H9 (cell line): Measurements from ENCODE around the gene LRP1B. TPM values are rescaled to one million over a fixed set of nuclear protein-coding genes. Genes with fewer than 3 reads are reported as not detected.

Source experiments
- DNase-seq: peaks from one replicate; pipeline ENCODE4 v3.0.0-alpha.2; 2017
- H2AFZ ChIP-seq: one replicate; pipeline ENCODE4 v1.6.1; 2013; ENCODE audit warnings: mild to moderate bottlenecking, low read length, control low read depth, moderate library complexity
- H2AK5ac ChIP-seq: 2 replicates; pipeline ENCODE4 v1.6.1; 2013; ENCODE audit warnings: low read length, control low read depth, mixed read lengths; ENCODE audit not compliant: insufficient read length
- H2BK120ac ChIP-seq: one replicate; pipeline ENCODE4 v1.6.1; 2013; ENCODE audit warnings: low read depth, mild to moderate bottlenecking, low read length, control low read depth, inconsistent platforms; ENCODE audit not compliant: poor library complexity, severe bottlenecking
- H2BK12ac ChIP-seq: 2 replicates; pipeline ENCODE4 v1.6.1; 2013; ENCODE audit warnings: low read length, control low read depth, mixed read lengths, low read depth; ENCODE audit not compliant: insufficient read length
- H2BK15ac ChIP-seq: 2 replicates; pipeline ENCODE4 v1.6.1; 2013; ENCODE audit warnings: low read depth, low read length, control low read depth
- H2BK20ac ChIP-seq: one replicate; pipeline ENCODE4 v1.6.1; 2013; ENCODE audit warnings: low read depth, mild to moderate bottlenecking, low read length, control low read depth, inconsistent platforms; ENCODE audit not compliant: poor library complexity, severe bottlenecking
- H2BK5ac ChIP-seq: 2 replicates; pipeline ENCODE4 v1.6.1; 2013; ENCODE audit warnings: low read length, control low read depth, mixed read lengths; ENCODE audit not compliant: insufficient read length
- H3K14ac ChIP-seq: 2 replicates; pipeline ENCODE4 v1.6.1; 2013; ENCODE audit warnings: low read length, control low read depth; ENCODE audit not compliant: insufficient read depth
- H3K18ac ChIP-seq: 2 replicates; pipeline ENCODE4 v1.6.1; 2013; ENCODE audit warnings: low read depth, mild to moderate bottlenecking, mixed read lengths, low read length, control low read depth; ENCODE audit not compliant: insufficient read length
- H3K23ac ChIP-seq: 2 replicates; pipeline ENCODE4 v1.6.1; 2013; ENCODE audit warnings: low read length, control low read depth, mixed read lengths, low read depth; ENCODE audit not compliant: insufficient read length
- H3K23me2 ChIP-seq: 2 replicates; pipeline ENCODE4 v1.6.1; 2013; ENCODE audit warnings: low read depth, mild to moderate bottlenecking, mixed read lengths, low read length, control low read depth; ENCODE audit not compliant: insufficient read length, poor library complexity, severe bottlenecking
- H3K27ac ChIP-seq: 2 replicates; pipeline ENCODE4 v1.5.1; 2013; ENCODE audit warnings: low read length, control low read depth, mixed read lengths, low read depth; ENCODE audit not compliant: insufficient read length
- H3K27me3 ChIP-seq: 2 replicates; pipeline ENCODE4 v1.6.1; 2013; ENCODE audit warnings: low read length, control low read depth, inconsistent platforms; ENCODE audit not compliant: insufficient read depth
- H3K4ac ChIP-seq: 2 replicates; pipeline ENCODE4 v1.6.1; 2013; ENCODE audit warnings: low read depth, mild to moderate bottlenecking, control low read depth, inconsistent platforms, low read length, moderate library complexity
- H3K4me1 ChIP-seq: 2 replicates; pipeline ENCODE4 v1.6.1; 2013; ENCODE audit warnings: low read length, control low read depth, inconsistent platforms; ENCODE audit not compliant: insufficient read depth
- H3K4me2 ChIP-seq: 2 replicates; pipeline ENCODE4 v1.6.1; 2013; ENCODE audit warnings: low read length, control low read depth, mixed read lengths; ENCODE audit not compliant: insufficient read length, insufficient read depth
- H3K56ac ChIP-seq: 2 replicates; pipeline ENCODE4 v1.6.1; 2013; ENCODE audit warnings: low read depth, mild to moderate bottlenecking, mixed read lengths, low read length, control low read depth; ENCODE audit not compliant: insufficient read length
- H3K79me1 ChIP-seq: 2 replicates; pipeline ENCODE4 v1.6.1; 2013; ENCODE audit warnings: low read depth, mild to moderate bottlenecking, moderate library complexity, low read length, control low read depth, inconsistent platforms; ENCODE audit not compliant: insufficient read depth, poor library complexity, severe bottlenecking
- H3K79me2 ChIP-seq: 2 replicates; pipeline ENCODE4 v1.6.1; 2013; ENCODE audit warnings: low read length, control low read depth, inconsistent platforms; ENCODE audit not compliant: insufficient read depth
- H3K9ac ChIP-seq: 2 replicates; pipeline ENCODE4 v1.6.1; 2013; ENCODE audit warnings: low read length, control low read depth, mixed read lengths; ENCODE audit not compliant: insufficient read length; ENCODE audit errors: extremely low read depth
- H3K9me3 ChIP-seq: one replicate; pipeline ENCODE4 v1.6.1; 2013; ENCODE audit warnings: low read depth, low read length, inconsistent platforms; ENCODE audit not compliant: control insufficient read depth
- H3T11ph ChIP-seq: one replicate; pipeline ENCODE4 v1.6.1; 2013; ENCODE audit warnings: mild to moderate bottlenecking, low read length, control low read depth, inconsistent platforms
- H4K20me1 ChIP-seq: one replicate; pipeline ENCODE4 v1.6.1; 2013; ENCODE audit not compliant: control insufficient read depth, insufficient read length, insufficient read depth
- H4K5ac ChIP-seq: 2 replicates; pipeline ENCODE4 v1.6.1; 2013; ENCODE audit warnings: low read depth, mild to moderate bottlenecking, mixed read lengths, low read length, control low read depth; ENCODE audit not compliant: insufficient read length
- H4K8ac ChIP-seq: replicated peaks from 2 replicates; pipeline ENCODE4 v1.6.1; 2013; ENCODE audit warnings: low read length, control low read depth, mixed read lengths, low read depth; ENCODE audit not compliant: insufficient read length
- H4K91ac ChIP-seq: 2 replicates; pipeline ENCODE4 v1.6.1; 2013; ENCODE audit warnings: low read depth, mild to moderate bottlenecking, moderate library complexity, mixed read lengths, low read length, control low read depth; ENCODE audit not compliant: insufficient read length
- H3K27ac Mint-ChIP-seq, 3 experiments: 2 replicates in 2 of 3; 3 replicates in 1 of 3; pipeline ENCODE4 v1.8.0; 2020 to 2021; ENCODE audit warnings: mixed read lengths in 3 of 3, mild to moderate bottlenecking in 1 of 3, moderate library complexity in 1 of 3
- H3K27me3 Mint-ChIP-seq: 2 replicates; pipeline ENCODE4 v1.8.0; 2021; ENCODE audit warnings: low read depth, mild to moderate bottlenecking, moderate library complexity, mixed read lengths
- H3K36me3 Mint-ChIP-seq, 3 experiments: 2 replicates in 2 of 3; 3 replicates in 1 of 3; pipeline ENCODE4 v1.8.0; 2020 to 2021; ENCODE audit warnings: low read depth in 3 of 3, mixed read lengths in 3 of 3; ENCODE audit not compliant: insufficient read depth in 1 of 3
- H3K4me1 Mint-ChIP-seq, 2 experiments: 2 replicates each; pipeline ENCODE4 v1.8.0; 2020; ENCODE audit warnings: mixed read lengths in 2 of 2
- H3K4me3 Mint-ChIP-seq, 2 experiments: 2 replicates in 1 of 2; 3 replicates in 1 of 2; pipeline ENCODE4 v1.8.0; 2020 to 2021; ENCODE audit warnings: mild to moderate bottlenecking in 2 of 2, mixed read lengths in 2 of 2, moderate library complexity in 1 of 2
- H3K9me3 Mint-ChIP-seq, 2 experiments: 2 replicates in 1 of 2; 3 replicates in 1 of 2; pipeline ENCODE4 v1.8.0; 2020; ENCODE audit warnings: mild to moderate bottlenecking in 2 of 2, mixed read lengths in 2 of 2, moderate library complexity in 1 of 2
- WGBS: extraction: QIAGEN DNeasy Blood & Tissue Kit; methylation state at CpG from one replicate; pipeline ENCODE4 v1.1.7; 2013; ENCODE audit warnings: missing lambda C conversion rate, low lambda C conversion rate, mixed read lengths; ENCODE audit not compliant: insufficient read length; ENCODE audit errors: extremely low coverage; 5-methylcytosine and 5-hydroxymethylcytosine counted together
- total RNA-seq: library from RNA; stranded (reverse); gene quantifications from 2 replicates; pipeline ENCODE4 v1.2.1, GENCODE V29; 2021
- TF ChIP-seq, protein P1 (sequence below): fragments of 200-600 bp; sonication (generic); conservative IDR thresholded peaks from 3 replicates; pipeline ENCODE4 v1.8.0; 2021; ENCODE audit warnings: antibody characterized with exemption, mild to moderate bottlenecking

The LRP1B gene
- total RNA-seq, 1 experiment from 2014 or later: not detected

DNA sequence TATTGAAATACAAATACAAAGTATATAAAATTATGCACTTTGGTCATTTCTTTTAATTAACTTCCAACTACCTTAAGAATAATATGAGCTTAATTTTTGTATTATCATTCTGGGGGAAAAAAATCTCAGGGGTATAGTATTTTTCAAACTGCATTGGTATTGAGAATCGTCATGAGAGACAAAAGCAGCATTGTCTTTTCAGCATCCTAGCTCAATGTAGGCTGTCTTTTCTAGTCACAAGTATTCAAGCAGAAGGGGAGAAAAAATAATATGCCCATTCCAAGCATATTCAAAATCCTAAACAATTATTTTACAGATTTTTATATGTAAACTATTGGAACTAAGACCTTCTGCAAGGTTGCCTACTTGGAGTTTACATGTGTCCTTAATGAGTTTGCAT lies 693.3 kb downstream of the LRP1B start:
- no peak overlapping the region for H4K91ac ChIP-seq
- H3K18ac ChIP-seq: no peak overlapping the region
- H3K27ac ChIP-seq: no peak overlapping the region
- H2AFZ ChIP-seq: no peak overlapping the region
- H2BK120ac ChIP-seq: no peak overlapping the region
- H3K4me1 Mint-ChIP-seq: no peaks in the 10 kb centered on the region
- no peaks in the 10 kb centered on the region for H3K23me2 ChIP-seq
- no peak overlapping the region for H3K14ac ChIP-seq
- H2BK15ac ChIP-seq: no peak overlapping the region
- H3K36me3 Mint-ChIP-seq: peaks cover 0 to 14% (median 0%) of the 10 kb centered on the region in 3 experiments; a peak in 2 of 7 replicates
- no peak overlapping the region for H2BK5ac ChIP-seq
- no peak overlapping the region for H3K4me2 ChIP-seq
- no peak overlapping the region for H3T11ph ChIP-seq
- no peaks in the 10 kb centered on the region for H3K9me3 ChIP-seq
- H3K79me1 ChIP-seq: no peaks in the 10 kb centered on the region
- no peak overlapping the region for H3K4ac ChIP-seq
- no peak overlapping the region for H3K56ac ChIP-seq
- no peaks in the 10 kb centered on the region for H3K27me3 ChIP-seq
- H2BK20ac ChIP-seq: no peak overlapping the region
- no peak overlapping the region for H3K4me3 Mint-ChIP-seq
- peaks cover 8 to 9% of the 10 kb centered on the region in 2 experiments; a peak in 3 of 5 replicates for H3K9me3 Mint-ChIP-seq
- TF ChIP-seq, protein P1, sequence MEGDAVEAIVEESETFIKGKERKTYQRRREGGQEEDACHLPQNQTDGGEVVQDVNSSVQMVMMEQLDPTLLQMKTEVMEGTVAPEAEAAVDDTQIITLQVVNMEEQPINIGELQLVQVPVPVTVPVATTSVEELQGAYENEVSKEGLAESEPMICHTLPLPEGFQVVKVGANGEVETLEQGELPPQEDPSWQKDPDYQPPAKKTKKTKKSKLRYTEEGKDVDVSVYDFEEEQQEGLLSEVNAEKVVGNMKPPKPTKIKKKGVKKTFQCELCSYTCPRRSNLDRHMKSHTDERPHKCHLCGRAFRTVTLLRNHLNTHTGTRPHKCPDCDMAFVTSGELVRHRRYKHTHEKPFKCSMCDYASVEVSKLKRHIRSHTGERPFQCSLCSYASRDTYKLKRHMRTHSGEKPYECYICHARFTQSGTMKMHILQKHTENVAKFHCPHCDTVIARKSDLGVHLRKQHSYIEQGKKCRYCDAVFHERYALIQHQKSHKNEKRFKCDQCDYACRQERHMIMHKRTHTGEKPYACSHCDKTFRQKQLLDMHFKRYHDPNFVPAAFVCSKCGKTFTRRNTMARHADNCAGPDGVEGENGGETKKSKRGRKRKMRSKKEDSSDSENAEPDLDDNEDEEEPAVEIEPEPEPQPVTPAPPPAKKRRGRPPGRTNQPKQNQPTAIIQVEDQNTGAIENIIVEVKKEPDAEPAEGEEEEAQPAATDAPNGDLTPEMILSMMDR: no peak
- H4K20me1 ChIP-seq: no peaks in the 10 kb centered on the region
- no peak overlapping the region for H2BK12ac ChIP-seq
- no peak overlapping the region for H4K5ac ChIP-seq
- H3K79me2 ChIP-seq: no peaks in the 10 kb centered on the region
- DNase-seq: no peak
- no peak overlapping the region for H3K9ac ChIP-seq
- H3K4me1 ChIP-seq: no peaks in the 10 kb centered on the region
- H3K23ac ChIP-seq: no peak overlapping the region
- no peak overlapping the region for H3K27ac Mint-ChIP-seq
- H2AK5ac ChIP-seq: no peak overlapping the region
- no CpG with 5 or more reads among the region's 1 CpG for WGBS
- H3K27me3 Mint-ChIP-seq: no peaks in the 10 kb centered on the region
- H4K8ac ChIP-seq: no peak overlapping the region
